Panc1 (cell line): ENCODE measurements around the gene SMIM38. TPM values are rescaled to one million over a fixed set of nuclear protein-coding genes. Genes with fewer than 3 reads are reported as not detected.

ENCODE experiments used
- ATAC-seq: fragments of 200-7000 bp; cut with Tn5 transposase; 2 replicates; pipeline ENCODE4 v1.9.1; 2020; ENCODE audit warnings: mild to moderate bottlenecking, moderate library complexity
- BruUV-seq: library from RNA; stranded (reverse); fragments of 400-500 nt; replicated peaks from 2 replicates; lab custom pipeline; 2021; lab: Mats Ljungman, UMichigan
- CTCF ChIA-PET: fragments of 300-600 bp; sonication (Branson Sonifier 250); formaldehyde crosslinking; loops from one replicate; lab custom pipeline; 2022; ENCODE audit warnings: antibody characterized with exemption; lab: Charles Lee
- POLR2A ChIA-PET: fragments of 300-600 bp; sonication (Branson Sonifier 250); formaldehyde crosslinking; loops from one replicate; lab custom pipeline; 2022; ENCODE audit warnings: antibody characterized with exemption; lab: Charles Lee
- DNase-seq: peaks from one replicate; pipeline ENCODE4 v3.0.0-alpha.2; 2010; ENCODE audit warnings: low read depth, low spot score
- H3K27ac ChIP-seq: 2 replicates; pipeline ENCODE4 v1.5.1; 2011; ENCODE audit warnings: mild to moderate bottlenecking, low read length, inconsistent platforms
- H3K27me3 ChIP-seq: fragments of 200-500 bp; sonication (Bioruptor generic); 2 replicates; pipeline ENCODE4 v1.6.0; 2014; ENCODE audit warnings: low read length, inconsistent platforms; ENCODE audit not compliant: control insufficient read depth, insufficient read depth
- H3K36me3 ChIP-seq: fragments of 200-500 bp; sonication (Bioruptor generic); 2 replicates; pipeline ENCODE4 v1.5.1; 2014; ENCODE audit warnings: inconsistent platforms, mild to moderate bottlenecking, low read length, moderate library complexity; ENCODE audit not compliant: control insufficient read depth, insufficient read depth
- H3K4me1 ChIP-seq: 2 replicates; pipeline ENCODE4 v1.5.1; 2011; ENCODE audit warnings: inconsistent platforms, mild to moderate bottlenecking, low read length, moderate library complexity; ENCODE audit not compliant: control insufficient read depth, insufficient read depth
- H3K4me3 ChIP-seq, 2 experiments: 2 replicates each; pipeline ENCODE4 v1.5.1; 2011 to 2012; ENCODE audit warnings: low read depth in 2 of 2, low read length in 2 of 2, mild to moderate bottlenecking in 2 of 2, inconsistent platforms in 1 of 2, moderate library complexity in 1 of 2
- H3K9me3 ChIP-seq: fragments of 200-500 bp; sonication (Bioruptor generic); 2 replicates; pipeline ENCODE4 v1.5.1; 2014; ENCODE audit warnings: low read depth, mild to moderate bottlenecking, inconsistent platforms, low read length, moderate library complexity; ENCODE audit not compliant: control insufficient read depth, insufficient read depth
- CTCF ChIP-seq: fragments of 450-650 bp; IDR thresholded peaks from 2 replicates; pipeline ENCODE4 v1.5.1; 2017; ENCODE audit warnings: mild to moderate bottlenecking
- POLR2AphosphoS5 ChIP-seq: IDR thresholded peaks from 2 replicates; pipeline ENCODE4 v1.6.1; 2012; ENCODE audit warnings: mild to moderate bottlenecking, low read depth, low read length, moderate library complexity
- REST ChIP-seq, 2 experiments: IDR thresholded peaks; 2 replicates each; pipeline ENCODE4 v1.6.1; 2011 to 2012; ENCODE audit warnings: low read depth in 2 of 2, control low read depth in 1 of 2, low read length in 1 of 2, mild to moderate bottlenecking in 1 of 2, moderate library complexity in 1 of 2; ENCODE audit not compliant: insufficient read depth in 1 of 2
- SIN3A ChIP-seq: IDR thresholded peaks from 2 replicates; pipeline ENCODE4 v1.6.1; 2012; ENCODE audit warnings: low read depth, mild to moderate bottlenecking, low read length, moderate library complexity, borderline replicate concordance; ENCODE audit not compliant: insufficient read depth
- TCF7L2 ChIP-seq: IDR thresholded peaks from 2 replicates; pipeline ENCODE4 v1.6.1; 2011; ENCODE audit warnings: mild to moderate bottlenecking, low read depth, low read length, inconsistent platforms
- in situ Hi-C: cut with HindIII; loops from 2 replicates; pipeline ENCODE4 v1.10.0; 2016; ENCODE audit warnings: low sequenced_read_pairs, low pct_unique_long_range_greater_than_20kb
- intact Hi-C: fragments of 100-400 bp; cut with micrococcal nuclease; formaldehyde crosslinking; loops from one replicate; pipeline ENCODE4 v1.10.0; 2022; ENCODE audit not compliant: unreplicated experiment
- total RNA-seq: library from RNA; stranded (reverse); gene quantifications from one replicate; pipeline ENCODE4 v1.2.1, GENCODE V29; 2021; ENCODE audit not compliant: unreplicated experiment

Gene SMIM38
- total RNA-seq, 1 experiment from 2014 or later = 0.46 TPM

GRCh38 chr11:69110451-69110850 is 45.3 kb upstream of the SMIM38 start:
- Histone ChIP-seq H3K27me3 (no peaks in the 10 kb centered on the region), H3K27ac (no peak overlapping the region), H3K36me3 (no peaks in the 10 kb centered on the region), H3K4me1 (peaks cover 21% of the 10 kb centered on the region), H3K4me3 (no peak overlapping the region), H3K9me3 (no peaks in the 10 kb centered on the region)
- ATAC-seq = no peak
- no TSS peak for BruUV-seq
- TF ChIP-seq TCF7L2 (no peak), SIN3A (no peak), POLR2AphosphoS5 (no peak)
- in situ Hi-C loops = no loop called here
- intact Hi-C loops = loop anchor here (10.0 kb wide), 1 partner anchor 264 kb away; no protein-coding TSS in a partner anchor
- POLR2A ChIA-PET = no interaction called here
- DNase-seq = no peak
- CTCF ChIA-PET = no interaction called here

- Histone ChIP-seq H3K4me1 (peaks cover 21% of the 10 kb centered on the region), H3K9me3 (no peaks in the 10 kb centered on the region), H3K27ac (no peak overlapping the region; the same call in 1 of the 2 replicates), H3K4me3 (no peak overlapping the region), H3K36me3 (no peaks in the 10 kb centered on the region), H3K27me3 (no peaks in the 10 kb centered on the region)
- intact Hi-C loops (loop anchor here (10.0 kb wide), 1 partner anchor 263 kb away; no protein-coding TSS in a partner anchor), in situ Hi-C loops (no loop called here)
- ChIA-PET POLR2A (no interaction called here), CTCF (no interaction called here)
- DNase-seq = no peak
- ATAC-seq = no peak
- no peak for TF ChIP-seq REST (IDR thresholded peaks at IDR 0.05; ENCODE audit: insufficient read depth in 1 of 2, low read depth in 2 of 2, low read length in 1 of 2)
- no peak for TF ChIP-seq SIN3A
- TF ChIP-seq CTCF = no peak
- no peak for TF ChIP-seq POLR2AphosphoS5
- no peak for TF ChIP-seq TCF7L2
- no TSS peak for BruUV-seq
Measured at GRCh38 chr11:69111624-69112542, 43.9 kb upstream of the SMIM38 start.
